ENCODE results near the gene ADAM22. TPM values are rescaled to one million over a fixed set of nuclear protein-coding genes. Genes with fewer than 3 reads are reported as not detected.
"Not testable (repeated sequence)": the region's sequence is repeated elsewhere in the genome, so short reads cannot be mapped to it uniquely, and the experiment has no call there.

Gene ADAM22
- total RNA-seq, 3 donors from 2014 or later, result 1.1 to 1.8 (median 1.2) TPM

- no peaks in the 10 kb centered on the region for H3K9me3 Mint-ChIP-seq
- no peak for DNase-seq
- no peak for ATAC-seq
- H3K36me3 Mint-ChIP-seq (ENCODE audit: insufficient read depth), result no peaks in the 10 kb centered on the region
- no peaks in the 10 kb centered on the region for H3K4me1 Mint-ChIP-seq (ENCODE audit: low read depth)
- peaks cover 5% of the 10 kb centered on the region for H3K27me3 Mint-ChIP-seq (ENCODE audit: low read depth)
- H3K4me3 Mint-ChIP-seq, result no peak overlapping the region
Measured at GRCh38 chr7:87926581-87927461, 7.2 kb upstream of the ADAM22 start.

- Mint-ChIP-seq H3K9me3 (no peaks in the 10 kb centered on the region), H3K36me3 (ENCODE audit: insufficient read depth) (no peaks in the 10 kb centered on the region), H3K4me3 (peak overlapping the region; percentile 90), H3K27me3 (ENCODE audit: low read depth) (peaks cover 9% of the 10 kb centered on the region), H3K4me1 (ENCODE audit: low read depth) (peaks cover 11% of the 10 kb centered on the region)
- no peak for DNase-seq
- no peak for ATAC-seq
Measured at GRCh38 chr7:87933605-87933952, 472 bp upstream of the ADAM22 start.

- H3K36me3 Mint-ChIP-seq (ENCODE audit: insufficient read depth), result peaks cover 2% of the 10 kb centered on the region
- H3K9me3 Mint-ChIP-seq, result no peaks in the 10 kb centered on the region
- H3K4me3 Mint-ChIP-seq, result peak overlapping the region; percentile 90
- H3K27me3 Mint-ChIP-seq (ENCODE audit: low read depth), result peaks cover 9% of the 10 kb centered on the region
- peaks cover 11% of the 10 kb centered on the region for H3K4me1 Mint-ChIP-seq (ENCODE audit: low read depth)
- no peak for DNase-seq
- ATAC-seq, result peak in 1 of 2 donors; percentile 0
Measured at GRCh38 chr7:87934699-87935383, 790 bp downstream of the ADAM22 start.

GRCh38 chr7:87935384-87935706, 1.3 kb downstream of the ADAM22 start:
- ATAC-seq, result no peak
- H3K4me1 Mint-ChIP-seq (ENCODE audit: low read depth), result peaks cover 11% of the 10 kb centered on the region
- peaks cover 9% of the 10 kb centered on the region for H3K27me3 Mint-ChIP-seq (ENCODE audit: low read depth)
- H3K4me3 Mint-ChIP-seq, result peak overlapping the region; percentile 50
- no peak for DNase-seq
- no peaks in the 10 kb centered on the region for H3K9me3 Mint-ChIP-seq
- H3K36me3 Mint-ChIP-seq (ENCODE audit: insufficient read depth), result peaks cover 2% of the 10 kb centered on the region

GRCh38 chr7:87941138-87941537, 7.1 kb downstream of the ADAM22 start:
- H3K4me1 Mint-ChIP-seq (ENCODE audit: low read depth), result no peaks in the 10 kb centered on the region

GRCh38 chr7:87944547-87944946, 10.5 kb downstream of the ADAM22 start:
- no peak for DNase-seq
- Mint-ChIP-seq H3K9me3 (no peaks in the 10 kb centered on the region), H3K27me3 (ENCODE audit: low read depth) (no peaks in the 10 kb centered on the region), H3K36me3 (ENCODE audit: insufficient read depth) (no peaks in the 10 kb centered on the region), H3K4me3 (no peak overlapping the region), H3K4me1 (ENCODE audit: low read depth) (no peaks in the 10 kb centered on the region)
- ATAC-seq, result no peak

More at GRCh38 chr7:87941138-87941537, 7.1 kb downstream of the ADAM22 start:
- DNase-seq (no peak), ATAC-seq (no peak)
- H3K9me3 Mint-ChIP-seq, result no peaks in the 10 kb centered on the region
- no peak overlapping the region for H3K4me3 Mint-ChIP-seq
- H3K27me3 Mint-ChIP-seq (ENCODE audit: low read depth), result peaks cover 6% of the 10 kb centered on the region
- H3K36me3 Mint-ChIP-seq (ENCODE audit: insufficient read depth), result peaks cover 2% of the 10 kb centered on the region

- not testable (repeated sequence) for ATAC-seq; H3K4me1 Mint-ChIP-seq (ENCODE audit: low read depth); DNase-seq; H3K27me3 Mint-ChIP-seq (ENCODE audit: low read depth); H3K4me3 Mint-ChIP-seq; H3K36me3 Mint-ChIP-seq (ENCODE audit: insufficient read depth); H3K9me3 Mint-ChIP-seq
Measured at GRCh38 chr7:87945926-87946325, 11.9 kb downstream of the ADAM22 start.

GRCh38 chr7:87948371-87948770, 14.3 kb downstream of the ADAM22 start:
- H3K4me1 Mint-ChIP-seq (ENCODE audit: low read depth), result no peaks in the 10 kb centered on the region
- no peaks in the 10 kb centered on the region for H3K27me3 Mint-ChIP-seq (ENCODE audit: low read depth)
- no peaks in the 10 kb centered on the region for H3K9me3 Mint-ChIP-seq
- H3K4me3 Mint-ChIP-seq, result no peak overlapping the region
- DNase-seq, result no peak
- no peaks in the 10 kb centered on the region for H3K36me3 Mint-ChIP-seq (ENCODE audit: insufficient read depth)
- no peak for ATAC-seq

GRCh38 chr7:87959336-87959735, 25.3 kb downstream of the ADAM22 start:
- Mint-ChIP-seq H3K9me3 (no peaks in the 10 kb centered on the region), H3K36me3 (ENCODE audit: insufficient read depth) (peaks cover 2% of the 10 kb centered on the region), H3K4me1 (ENCODE audit: low read depth) (no peaks in the 10 kb centered on the region), H3K4me3 (no peak overlapping the region), H3K27me3 (ENCODE audit: low read depth) (no peaks in the 10 kb centered on the region)
- DNase-seq, result no peak
- ATAC-seq, result no peak

GRCh38 chr7:87960239-87960638, 26.2 kb downstream of the ADAM22 start:
- no peaks in the 10 kb centered on the region for H3K9me3 Mint-ChIP-seq
- no peaks in the 10 kb centered on the region for H3K27me3 Mint-ChIP-seq (ENCODE audit: low read depth)
- no peak overlapping the region for H3K4me3 Mint-ChIP-seq
- no peaks in the 10 kb centered on the region for H3K4me1 Mint-ChIP-seq (ENCODE audit: low read depth)
- ATAC-seq (no peak), DNase-seq (no peak)
- H3K36me3 Mint-ChIP-seq (ENCODE audit: insufficient read depth), result peaks cover under 1% of the 10 kb centered on the region

- no peaks in the 10 kb centered on the region for H3K36me3 Mint-ChIP-seq (ENCODE audit: insufficient read depth)
- H3K4me3 Mint-ChIP-seq, result no peak overlapping the region
- ATAC-seq (no peak), DNase-seq (no peak)
- no peaks in the 10 kb centered on the region for H3K9me3 Mint-ChIP-seq
- no peaks in the 10 kb centered on the region for H3K4me1 Mint-ChIP-seq (ENCODE audit: low read depth)
- H3K27me3 Mint-ChIP-seq (ENCODE audit: low read depth), result no peaks in the 10 kb centered on the region
Measured at GRCh38 chr7:87961754-87962153, 27.7 kb downstream of the ADAM22 start.

- no peaks in the 10 kb centered on the region for H3K9me3 Mint-ChIP-seq
- H3K27me3 Mint-ChIP-seq (ENCODE audit: low read depth), result no peaks in the 10 kb centered on the region
- DNase-seq, result no peak
- ATAC-seq, result no peak
- no peak overlapping the region for H3K4me3 Mint-ChIP-seq
- no peaks in the 10 kb centered on the region for H3K36me3 Mint-ChIP-seq (ENCODE audit: insufficient read depth)
- no peaks in the 10 kb centered on the region for H3K4me1 Mint-ChIP-seq (ENCODE audit: low read depth)
Measured at GRCh38 chr7:87966271-87966670, 32.2 kb downstream of the ADAM22 start.

- peaks cover 6% of the 10 kb centered on the region for H3K36me3 Mint-ChIP-seq (ENCODE audit: insufficient read depth)
- H3K4me1 Mint-ChIP-seq (ENCODE audit: low read depth), result no peaks in the 10 kb centered on the region
- DNase-seq, result no peak
- no peaks in the 10 kb centered on the region for H3K9me3 Mint-ChIP-seq
- H3K4me3 Mint-ChIP-seq, result no peak overlapping the region
- H3K27me3 Mint-ChIP-seq (ENCODE audit: low read depth), result no peaks in the 10 kb centered on the region
- ATAC-seq, result no peak
Measured at GRCh38 chr7:87968021-87968420, 34.0 kb downstream of the ADAM22 start.

GRCh38 chr7:87982116-87982515, 48.1 kb downstream of the ADAM22 start:
- no peak overlapping the region for H3K4me3 Mint-ChIP-seq
- ATAC-seq (no peak), DNase-seq (no peak)
- H3K9me3 Mint-ChIP-seq, result no peaks in the 10 kb centered on the region
- no peaks in the 10 kb centered on the region for H3K27me3 Mint-ChIP-seq (ENCODE audit: low read depth)
- no peaks in the 10 kb centered on the region for H3K4me1 Mint-ChIP-seq (ENCODE audit: low read depth)
- no peaks in the 10 kb centered on the region for H3K36me3 Mint-ChIP-seq (ENCODE audit: insufficient read depth)

- no peaks in the 10 kb centered on the region for H3K27me3 Mint-ChIP-seq (ENCODE audit: low read depth)
- H3K9me3 Mint-ChIP-seq, result no peaks in the 10 kb centered on the region
- H3K4me3 Mint-ChIP-seq, result no peak overlapping the region
- ATAC-seq, result no peak
- no peaks in the 10 kb centered on the region for H3K4me1 Mint-ChIP-seq (ENCODE audit: low read depth)
- no peak for DNase-seq
- H3K36me3 Mint-ChIP-seq (ENCODE audit: insufficient read depth), result no peaks in the 10 kb centered on the region
Measured at GRCh38 chr7:87984088-87984487, 50.0 kb downstream of the ADAM22 start.

Measured in activated T-cell treated with anti-CD3 and anti-CD28 coated beads, Interleukin-2, amount 50 U/mL, for 4 hours (primary cell).